ENCODE data around the gene TUBAL3.

Gene TUBAL3

DNA sequence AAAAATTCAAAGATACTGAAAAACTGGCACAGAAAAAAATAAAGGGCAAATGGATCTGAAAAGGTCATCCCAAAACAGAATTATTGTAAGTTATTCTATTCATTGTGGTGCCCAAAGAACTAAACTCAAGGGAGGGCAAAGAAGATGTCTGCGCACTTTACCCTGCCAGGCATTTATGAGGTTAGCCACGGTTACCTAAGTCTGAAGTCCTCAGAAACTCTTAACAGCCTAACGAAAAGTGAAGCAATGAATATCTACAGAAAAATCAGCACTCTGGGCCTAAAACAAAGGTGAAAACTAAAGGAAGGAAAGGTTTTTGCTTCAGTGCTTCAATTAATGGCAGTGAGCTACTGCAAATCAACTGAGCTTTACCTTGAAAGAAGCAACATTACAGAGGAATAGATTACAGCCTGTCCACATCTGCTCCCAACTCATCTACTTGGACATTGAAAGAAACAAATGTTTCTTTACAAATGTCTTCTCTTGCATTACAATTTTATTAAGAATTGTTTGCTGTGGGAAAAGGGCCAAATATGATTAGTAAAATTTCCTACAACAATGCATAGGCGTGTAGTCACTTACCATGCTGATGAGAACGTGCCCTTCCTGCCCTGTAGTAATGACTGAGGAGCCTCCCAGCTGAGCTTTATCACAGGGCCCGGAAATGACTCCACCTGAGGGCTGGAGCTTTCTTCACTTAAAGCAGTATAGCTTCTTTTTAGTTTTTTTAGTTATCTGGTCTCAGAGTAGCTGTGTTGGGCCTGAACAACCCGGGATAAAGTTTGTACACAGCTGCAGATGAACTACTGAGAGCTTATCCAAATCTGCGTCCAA, at the start of gene TUBAL3:
Gene TUBAL3 (minus strand): TSS at position 621 of the 834 bp plus-strand sequence. CDS start 36 bp downstream, at position 585.
- DNase-seq (ENCODE audit: low spot score) = no peak
- no peak for FAIRE-seq

DNA sequence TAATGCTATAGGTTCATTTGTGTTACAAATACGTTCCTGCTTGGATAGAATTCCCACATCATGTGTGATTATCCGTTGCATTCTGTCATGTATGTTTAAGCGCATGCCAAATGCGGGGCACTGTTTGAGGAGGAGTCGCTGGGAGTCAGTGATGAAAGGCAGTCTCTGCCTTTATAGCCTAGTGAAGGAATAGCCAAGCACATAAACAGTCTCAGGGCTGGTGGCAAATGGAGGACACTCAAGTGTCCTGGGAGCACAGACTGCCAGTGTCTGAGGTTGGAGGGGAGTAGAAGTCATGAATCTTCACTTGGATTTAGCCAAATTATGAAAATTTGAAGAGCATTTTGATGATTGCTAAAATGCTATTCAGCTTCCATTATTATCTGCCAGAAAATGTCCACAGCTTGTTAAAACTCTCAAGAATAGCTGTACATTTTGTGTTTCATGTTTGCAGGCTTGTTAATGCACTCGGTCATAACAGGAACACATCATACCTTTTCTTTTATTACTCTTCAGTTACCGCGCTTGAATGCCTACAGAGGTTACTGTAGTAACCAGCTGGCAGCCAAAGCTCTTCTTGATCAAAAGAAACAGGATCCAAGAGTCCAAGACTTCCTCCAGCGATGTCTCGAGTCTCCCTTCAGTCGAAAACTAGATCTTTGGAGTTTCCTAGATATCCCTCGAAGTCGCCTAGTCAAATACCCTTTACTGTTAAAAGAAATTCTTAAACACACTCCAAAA, 49.3 kb upstream of the TUBAL3 start:
- FAIRE-seq (no peak), DNase-seq (ENCODE audit: low spot score) (no peak)

DNA sequence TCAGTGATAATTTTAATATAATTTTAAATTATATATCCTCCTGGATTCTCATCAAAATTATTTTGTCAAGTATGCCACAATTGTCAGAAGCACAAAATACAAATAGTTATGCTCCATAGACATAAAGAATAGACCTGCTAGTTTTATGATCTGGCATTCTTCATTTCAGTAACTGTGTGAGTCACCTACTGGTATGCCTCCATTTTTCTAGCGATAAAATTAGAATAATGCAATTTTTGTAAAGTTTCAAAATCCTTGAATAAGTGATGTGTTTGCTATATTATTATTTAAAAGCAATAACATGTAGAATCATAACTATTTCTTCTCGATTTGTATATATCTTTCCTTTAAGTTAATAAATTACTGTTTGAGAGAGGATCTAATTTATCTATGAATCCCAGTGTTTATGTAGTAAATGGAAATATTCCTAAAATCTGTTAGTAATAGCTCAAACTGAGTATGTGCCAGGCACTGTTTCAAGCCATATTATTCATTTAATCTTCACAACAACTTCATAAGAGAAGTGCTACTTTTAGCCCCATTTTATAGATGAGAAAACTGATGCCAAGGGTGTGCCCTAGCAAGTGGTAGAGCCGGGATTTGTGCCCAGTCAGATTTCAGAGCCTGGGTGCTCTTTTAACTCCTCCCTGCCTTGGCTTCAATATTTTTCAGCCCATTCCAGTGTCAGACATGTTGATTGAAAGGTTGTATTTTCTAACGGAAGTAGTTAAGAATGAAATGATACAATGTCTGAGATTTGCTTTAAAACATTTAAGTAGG, 46.2 kb upstream of the TUBAL3 start:
- FAIRE-seq = no peak

DNA sequence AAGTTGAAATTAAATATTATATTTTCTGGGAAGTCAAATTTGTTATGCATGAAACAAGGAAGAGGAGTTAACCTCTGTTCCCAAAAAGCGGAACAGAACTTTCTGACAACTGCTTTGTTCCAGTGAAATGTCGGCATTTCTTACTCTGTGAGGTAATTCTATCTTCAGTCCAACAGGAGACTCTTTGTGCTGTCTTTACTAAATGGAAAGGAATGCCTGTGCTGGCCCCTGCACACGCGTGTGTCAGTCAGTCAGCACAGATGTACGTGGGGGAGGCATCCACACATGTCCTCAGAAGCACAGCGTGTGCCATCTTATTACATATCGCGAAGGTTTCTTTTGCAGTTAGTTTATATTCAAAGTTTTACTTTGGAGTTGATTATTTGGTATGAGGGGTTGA, 45.2 kb upstream of the TUBAL3 start:
- DNase-seq (ENCODE audit: low spot score) (peak; percentile 36), FAIRE-seq (no peak)

More for the DNA sequence above, 46.2 kb upstream of the TUBAL3 start:
- DNase-seq (ENCODE audit: low spot score) = no peak

DNA sequence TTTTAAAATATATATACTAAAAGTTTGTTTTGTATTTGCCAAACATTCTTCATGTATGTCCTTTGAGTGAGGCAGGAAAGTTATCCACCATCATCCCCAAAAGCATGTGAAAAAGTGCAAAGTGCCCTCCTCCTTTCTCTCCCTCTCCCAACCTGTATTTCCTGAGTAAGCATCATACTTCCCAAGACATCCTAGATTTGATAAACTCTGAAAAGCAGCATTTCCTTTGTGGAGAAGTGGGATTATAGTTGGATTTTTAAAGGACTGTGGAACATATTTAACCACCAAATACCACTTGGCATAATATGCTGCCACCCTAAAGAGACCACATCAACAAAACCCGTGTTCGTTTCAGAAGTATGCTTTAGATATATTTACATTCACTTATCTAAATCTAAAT, 44.6 kb upstream of the TUBAL3 start:
- DNase-seq (ENCODE audit: low spot score) (no peak), FAIRE-seq (no peak)

DNA sequence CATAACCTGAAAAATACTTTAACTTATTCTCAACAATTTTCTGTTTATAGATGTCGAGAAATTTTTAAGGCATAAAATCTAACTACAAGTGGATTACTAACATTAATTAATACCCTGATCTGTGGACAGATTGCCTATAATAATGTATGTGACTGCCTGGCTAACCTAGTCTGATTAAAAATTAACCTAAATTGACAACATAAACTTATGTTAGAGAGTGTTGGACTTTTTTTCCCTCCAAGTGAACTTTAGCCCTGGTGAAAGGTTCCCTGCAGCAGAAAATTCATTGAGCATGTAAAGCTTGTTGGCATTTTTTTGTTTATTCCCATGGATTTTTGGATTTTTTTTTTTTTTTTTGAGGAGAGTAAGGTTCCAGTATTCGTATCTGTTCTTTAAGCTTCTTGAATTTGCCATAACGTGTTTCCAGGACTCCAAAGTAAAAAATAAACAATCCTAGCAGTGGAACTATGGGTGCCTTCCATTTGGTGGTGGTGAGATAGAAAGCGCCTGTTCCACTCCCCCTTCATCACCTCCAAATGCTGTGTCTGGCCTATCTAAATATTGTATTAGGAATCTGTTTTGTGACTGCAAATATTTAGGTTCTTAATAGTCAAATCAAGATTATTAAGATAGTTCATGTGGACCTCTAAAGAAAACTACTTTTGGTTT, 43.8 kb upstream of the TUBAL3 start:
- FAIRE-seq (no peak), DNase-seq (ENCODE audit: low spot score) (no peak)

DNA sequence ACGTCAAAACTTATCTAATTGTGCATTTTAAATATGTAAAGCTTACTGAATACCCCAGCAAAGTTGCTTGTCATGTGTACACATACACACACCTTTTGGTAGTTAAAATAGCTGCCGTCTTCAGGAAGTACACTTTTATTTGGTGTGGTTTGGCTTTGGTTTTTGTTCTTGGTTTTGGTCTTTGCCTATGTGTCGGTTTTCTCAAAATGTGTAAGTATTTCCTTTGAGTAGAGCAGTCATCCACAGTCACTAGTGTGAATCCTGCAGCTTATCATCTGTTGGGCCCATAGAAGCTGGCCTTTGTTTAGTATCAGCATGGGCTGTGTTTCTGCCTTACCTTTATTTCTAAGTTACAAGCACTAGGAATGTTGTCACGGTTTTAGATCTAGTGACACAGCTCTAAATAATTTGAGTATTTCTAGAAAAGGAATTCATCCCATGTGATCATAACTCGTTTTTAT, 43.0 kb upstream of the TUBAL3 start:
- FAIRE-seq (no peak), DNase-seq (ENCODE audit: low spot score) (no peak)

DNA sequence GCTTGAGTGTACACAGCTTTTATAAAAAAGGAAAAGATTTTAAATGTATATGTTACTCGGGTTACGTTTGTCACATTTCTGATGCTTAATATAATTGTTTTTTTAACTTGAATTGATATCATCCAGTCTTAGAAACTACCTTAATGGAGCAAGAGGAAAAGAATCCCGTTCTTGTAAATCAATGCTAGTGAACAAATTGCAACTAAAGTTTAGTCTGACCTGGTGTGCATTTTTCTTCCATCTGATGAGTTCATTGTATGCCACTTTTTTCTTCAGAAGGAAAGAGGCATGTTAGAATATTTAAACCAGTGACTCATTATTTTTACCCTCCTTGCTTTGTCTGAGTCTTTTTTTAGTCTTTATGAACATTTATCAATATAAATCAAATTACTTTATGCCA, 42.4 kb upstream of the TUBAL3 start:
- FAIRE-seq (no peak), DNase-seq (ENCODE audit: low spot score) (no peak)

DNA sequence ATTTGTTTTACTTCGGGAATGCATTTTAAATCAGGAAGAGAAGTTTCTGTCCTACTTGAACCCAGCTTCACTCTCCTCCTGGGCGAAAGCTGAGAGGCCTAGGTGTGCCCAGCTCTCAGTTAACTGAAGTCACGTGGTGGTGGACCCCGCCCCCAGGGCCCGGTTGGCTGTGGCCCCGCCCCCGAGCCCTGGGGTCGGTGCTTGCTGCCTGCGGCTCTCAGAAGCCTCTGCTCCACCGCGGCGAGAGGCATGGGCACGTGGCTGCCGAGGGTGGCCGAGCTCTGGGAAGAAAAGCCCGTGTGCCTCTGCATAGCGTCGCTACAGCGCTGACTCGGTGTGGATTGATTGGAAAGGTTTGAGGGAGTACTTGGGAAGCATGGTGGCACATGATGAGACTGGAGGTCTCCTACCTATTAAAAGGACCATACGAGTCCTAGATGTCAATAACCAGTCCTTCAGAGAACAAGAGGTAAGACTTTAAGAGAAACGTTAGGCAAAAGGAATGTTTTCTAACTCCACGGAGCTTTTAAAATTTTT, 41.8 kb upstream of the TUBAL3 start:
- peak; percentile 83 for DNase-seq (ENCODE audit: low spot score)

DNA sequence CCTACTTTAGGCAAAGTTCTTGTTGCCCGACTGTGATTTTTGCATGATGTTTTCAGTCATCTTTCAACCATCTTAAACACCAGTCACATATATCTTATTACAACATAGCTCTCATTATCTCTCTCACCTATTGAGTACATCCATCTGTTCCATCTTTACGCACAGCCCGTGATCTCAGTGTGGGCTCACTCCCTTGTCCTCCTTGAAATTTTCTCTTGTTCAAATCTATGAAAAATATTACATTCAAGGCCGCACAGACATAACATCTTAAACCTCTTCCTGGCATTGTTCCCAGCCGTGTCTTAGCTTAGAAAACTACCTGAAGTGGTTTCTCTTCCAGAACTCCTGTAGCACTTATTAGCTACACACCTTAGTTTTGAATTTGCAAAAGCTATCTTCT, 40.4 kb upstream of the TUBAL3 start:
- no peak for FAIRE-seq

More for the DNA sequence above, 41.8 kb upstream of the TUBAL3 start:
- FAIRE-seq = peak; percentile 46

DNA sequence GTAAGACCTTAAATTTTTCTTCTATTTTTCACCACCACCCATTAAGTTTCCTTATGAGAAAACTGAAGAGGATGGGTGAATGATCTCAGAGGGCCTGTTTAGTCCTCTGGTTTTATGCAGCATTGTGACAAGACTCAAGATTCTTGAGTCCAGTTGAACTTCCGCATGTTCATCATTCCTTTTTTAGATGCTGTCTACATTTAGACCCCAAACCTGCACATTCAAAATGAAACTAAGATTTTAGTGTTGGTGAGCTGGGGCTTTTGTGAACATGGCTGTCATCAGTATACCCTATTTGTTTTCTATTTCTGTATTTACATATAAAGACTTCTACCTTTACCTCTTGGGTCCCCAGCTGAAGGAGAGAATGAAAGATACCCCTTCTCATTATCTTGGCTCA, 38.8 kb upstream of the TUBAL3 start:
- DNase-seq (ENCODE audit: low spot score) = no peak
- FAIRE-seq = no peak

More for the DNA sequence above, 40.4 kb upstream of the TUBAL3 start:
- no peak for DNase-seq (ENCODE audit: low spot score)

DNA sequence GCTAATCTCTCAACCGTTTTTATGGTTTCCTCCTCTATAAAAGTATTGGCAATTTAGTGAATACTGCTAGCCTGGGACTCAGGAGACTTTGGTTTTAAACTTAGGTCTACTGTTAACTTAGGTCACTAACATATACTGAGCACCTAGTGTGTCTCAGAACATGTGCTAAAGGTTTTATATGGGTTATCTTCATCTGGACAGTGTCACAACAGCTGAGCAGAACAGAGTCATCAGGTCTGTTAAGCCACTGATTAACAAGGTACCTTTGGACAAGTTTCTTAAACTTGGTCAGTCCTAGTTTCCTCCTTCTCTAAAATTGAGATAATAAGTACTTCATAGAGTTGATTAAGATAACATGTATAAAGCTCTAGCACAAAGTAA, 38.4 kb upstream of the TUBAL3 start:
- no peak for DNase-seq (ENCODE audit: low spot score)
- no peak for FAIRE-seq

DNA sequence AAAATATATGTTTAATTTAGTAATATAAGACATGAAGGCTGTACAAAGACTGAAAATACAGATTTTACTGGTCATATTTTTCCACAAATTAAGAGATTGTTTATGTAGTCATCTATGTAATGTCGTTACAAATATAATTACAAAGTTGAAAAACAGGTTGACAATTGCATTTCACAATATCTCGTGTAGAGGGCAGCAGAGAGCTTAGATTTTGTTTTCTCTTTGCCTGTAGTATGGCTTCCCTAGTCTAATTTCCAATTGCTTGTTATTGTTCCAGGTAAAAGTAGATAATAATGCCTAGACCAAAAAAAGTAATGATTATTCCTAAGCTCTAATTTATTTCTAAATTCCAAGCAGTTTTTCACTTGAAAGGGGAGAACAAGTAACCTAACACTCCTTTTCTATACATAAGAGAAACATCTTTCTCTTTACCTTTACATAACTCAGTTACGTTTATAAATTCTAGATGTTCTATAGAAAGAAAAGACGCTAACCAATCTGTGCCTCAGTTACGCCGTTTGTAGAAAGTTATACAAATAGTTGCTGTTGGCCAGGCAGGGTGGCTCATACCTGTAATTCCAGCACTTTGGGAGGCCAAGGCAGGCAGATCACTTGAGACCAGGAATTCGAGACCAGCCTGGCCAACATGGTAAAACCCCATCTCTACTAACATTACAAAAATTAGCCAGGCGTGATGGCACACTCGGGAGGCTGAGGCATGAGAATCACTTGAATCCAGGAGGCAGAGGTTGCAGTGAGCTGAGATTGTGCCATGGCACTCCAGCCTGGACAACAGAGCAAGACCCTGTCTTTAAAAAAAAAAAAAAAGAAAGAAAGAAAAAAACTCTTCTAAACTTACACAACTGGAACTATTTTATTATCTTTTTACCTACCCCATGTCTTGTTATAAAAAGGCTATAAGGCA, 37.7 kb upstream of the TUBAL3 start:
- FAIRE-seq = no peak
- DNase-seq (ENCODE audit: low spot score) = peak; percentile 14

DNA sequence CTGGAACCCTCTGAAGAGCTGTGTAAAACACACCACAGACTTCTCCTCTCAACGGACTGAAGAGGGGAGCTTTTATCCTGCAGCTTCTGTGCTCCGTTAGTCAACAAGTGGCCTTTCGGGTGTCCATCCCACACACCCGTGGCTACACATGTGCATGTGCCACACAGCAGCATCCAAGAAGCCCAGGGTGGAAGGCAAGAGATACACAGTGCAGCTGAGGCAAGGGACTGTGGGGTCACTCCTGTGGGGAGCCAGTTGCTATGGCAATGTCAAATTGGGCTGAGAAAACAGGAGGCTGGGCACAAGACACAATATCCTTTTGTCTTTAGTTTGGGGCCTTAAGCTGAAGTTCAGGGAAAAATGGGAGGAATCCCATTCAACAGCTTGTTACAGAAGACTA, 36.5 kb upstream of the TUBAL3 start:
- FAIRE-seq (no peak), DNase-seq (ENCODE audit: low spot score) (no peak)

DNA sequence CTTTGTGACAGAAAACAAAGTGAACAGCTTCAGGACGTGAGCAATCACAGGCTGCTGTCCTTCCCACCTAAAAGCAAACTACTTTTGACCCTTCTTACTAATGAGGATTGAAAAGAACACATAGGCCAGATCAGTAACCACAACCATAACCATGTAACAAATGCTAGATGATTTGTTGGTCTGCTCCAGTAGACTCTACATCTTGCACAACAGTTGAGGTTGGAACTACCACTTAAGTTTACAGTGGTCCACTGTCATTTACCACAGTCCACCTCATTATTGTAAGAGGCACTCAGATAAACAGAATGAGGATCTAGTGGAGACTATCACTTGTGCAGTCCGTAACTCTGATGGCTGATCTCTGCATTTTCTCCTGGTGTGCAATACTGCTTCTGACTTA, 35.6 kb upstream of the TUBAL3 start:
- FAIRE-seq (no peak), DNase-seq (ENCODE audit: low spot score) (no peak)

DNA sequence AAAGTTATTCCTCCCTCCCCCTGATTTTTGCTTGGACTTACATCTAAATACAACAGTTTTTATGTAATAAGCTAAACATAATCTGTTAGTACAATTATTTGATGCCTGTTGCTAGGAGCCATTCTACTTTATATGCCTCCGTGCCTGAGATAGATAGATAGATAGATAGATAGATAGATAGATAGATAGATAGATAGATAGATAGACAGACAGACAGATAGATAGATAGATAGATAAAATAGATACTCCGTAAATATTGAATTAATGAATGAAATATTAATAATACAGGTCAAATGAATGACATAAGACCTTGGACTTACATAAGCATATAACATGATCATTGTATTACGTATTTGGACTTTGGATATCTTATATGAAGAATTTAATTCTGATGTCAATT, 30.7 kb upstream of the TUBAL3 start:
- no peak for FAIRE-seq
- DNase-seq (ENCODE audit: low spot score) = no peak

DNA sequence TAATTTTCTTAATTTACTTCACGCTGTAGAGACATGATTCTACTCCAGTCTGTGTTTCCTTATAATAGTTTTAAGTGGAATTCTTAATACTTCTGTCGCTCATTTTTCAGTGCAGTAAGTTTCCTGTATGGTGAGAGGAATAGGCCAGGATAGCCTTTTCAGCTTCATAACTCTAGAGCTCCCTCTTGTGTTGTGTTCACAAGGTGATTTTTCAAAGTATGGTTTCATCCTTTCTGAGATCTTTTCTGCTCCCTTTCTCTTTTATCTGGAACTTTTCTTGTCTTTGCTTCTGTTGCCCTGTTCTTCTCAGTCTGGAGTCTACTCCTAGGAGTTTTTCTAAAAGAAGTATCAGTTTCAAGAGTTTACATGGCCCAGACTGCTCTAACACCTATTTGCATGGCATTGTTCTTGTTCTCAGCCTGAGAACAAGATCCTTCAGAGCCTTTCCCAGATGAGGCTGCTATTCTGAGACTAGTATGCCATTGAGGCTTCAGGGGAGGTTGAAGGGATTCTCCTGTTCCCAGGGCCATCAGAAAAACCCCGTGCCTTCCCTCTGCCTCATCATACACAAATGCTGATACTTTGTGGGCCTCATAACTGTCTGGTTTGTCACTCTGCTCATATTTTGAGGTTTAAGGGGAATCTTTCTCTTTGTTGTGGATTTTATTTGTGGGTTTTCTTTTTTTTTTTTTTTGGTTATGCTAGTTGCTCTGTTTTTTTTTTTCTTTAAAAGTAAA, 29.6 kb upstream of the TUBAL3 start:
- no peak for FAIRE-seq
- DNase-seq (ENCODE audit: low spot score) = peak; percentile 36

DNA sequence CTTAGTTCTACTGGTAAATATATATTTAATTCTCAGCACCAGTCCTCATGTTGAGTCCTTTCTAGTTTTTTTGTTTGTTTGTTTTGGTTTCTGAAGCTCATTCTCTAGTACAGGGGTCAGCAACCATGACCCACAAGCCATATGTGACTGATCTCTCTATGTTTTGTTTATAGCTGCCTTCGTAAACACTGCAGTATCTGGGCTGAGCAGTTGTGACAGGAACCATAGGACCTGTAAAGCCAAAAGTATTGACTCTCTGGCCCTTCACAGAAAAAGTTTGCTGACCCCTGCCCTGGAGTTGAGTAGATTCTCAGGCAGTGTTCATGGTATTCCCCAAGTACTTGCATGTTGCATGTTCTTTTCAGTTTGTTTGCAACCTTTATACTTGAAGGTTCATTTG, 28.6 kb upstream of the TUBAL3 start:
- DNase-seq (ENCODE audit: low spot score) = no peak
- FAIRE-seq = no peak

DNA sequence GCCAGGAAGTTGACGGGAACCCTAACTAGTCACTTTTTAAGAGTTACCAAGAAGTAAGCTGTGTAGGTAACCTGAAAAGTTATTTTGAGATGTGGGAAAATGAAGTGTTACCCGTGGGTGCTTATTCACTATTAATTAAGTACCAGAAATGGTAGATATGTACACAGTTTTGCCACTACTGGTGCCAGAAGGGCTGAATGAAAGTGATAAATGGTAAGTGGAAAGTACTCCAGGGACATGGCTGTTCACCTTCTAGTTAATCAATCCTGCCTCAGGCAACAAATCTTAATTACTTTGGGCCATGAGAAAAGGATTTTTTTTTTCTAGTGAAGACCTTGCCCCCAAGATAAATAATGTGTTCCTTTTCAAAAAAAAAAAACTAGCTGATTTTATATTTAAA, 23.5 kb upstream of the TUBAL3 start:
- FAIRE-seq = no peak

More for the DNA sequence above, 23.5 kb upstream of the TUBAL3 start:
- no peak for DNase-seq (ENCODE audit: low spot score)
